ENCODE results near the gene AKR1C4.
"Not testable (repeated sequence)": the region's sequence is repeated elsewhere in the genome, so short reads cannot be mapped to it uniquely, and the experiment has no call there.

AKR1C4 gene

DNA sequence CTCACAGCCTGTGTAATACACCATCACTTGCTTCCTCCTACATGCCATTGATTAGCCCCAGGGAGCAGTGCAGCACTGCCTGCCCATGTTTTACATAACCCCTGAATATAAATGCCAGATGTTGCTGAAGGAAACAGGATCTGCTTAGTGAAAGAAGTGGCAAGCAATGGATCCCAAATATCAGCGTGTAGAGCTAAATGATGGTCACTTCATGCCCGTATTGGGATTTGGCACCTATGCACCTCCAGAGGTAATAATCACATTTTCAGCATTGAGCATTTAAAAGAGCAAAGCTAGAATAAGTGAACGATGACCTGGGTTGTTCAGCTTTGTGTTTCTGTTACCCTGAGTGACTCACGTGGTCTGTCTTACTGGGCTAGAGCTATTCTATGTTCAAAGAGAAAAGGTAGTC, at the start of gene AKR1C4:
TSS of gene AKR1C4 (plus strand) at position 136 of the 412 bp plus-strand sequence. CDS start at position 167, 31 bp downstream.
- in situ Hi-C loops (cut with MboI; ENCODE audit: low sequenced_read_pairs) = no loop called here

DNA sequence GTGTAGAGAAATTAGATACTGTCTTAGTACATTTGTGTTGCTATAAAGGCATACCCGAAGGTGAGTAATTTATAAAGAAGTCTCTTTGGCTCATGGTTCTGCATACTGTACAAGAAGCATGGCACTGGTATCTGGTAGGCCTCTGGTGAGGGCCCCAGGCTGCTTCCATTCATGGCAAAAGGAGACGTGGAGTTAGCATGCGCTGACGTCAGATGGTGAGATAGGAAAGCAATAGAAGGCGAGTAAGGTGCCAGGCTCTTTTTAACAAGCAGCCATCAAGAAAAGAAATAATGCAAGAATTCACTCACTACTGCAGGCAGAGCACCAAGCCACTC, 49.8 kb upstream of the AKR1C4 start:
- in situ Hi-C loops (cut with MboI; ENCODE audit: low sequenced_read_pairs) = no loop called here

DNA sequence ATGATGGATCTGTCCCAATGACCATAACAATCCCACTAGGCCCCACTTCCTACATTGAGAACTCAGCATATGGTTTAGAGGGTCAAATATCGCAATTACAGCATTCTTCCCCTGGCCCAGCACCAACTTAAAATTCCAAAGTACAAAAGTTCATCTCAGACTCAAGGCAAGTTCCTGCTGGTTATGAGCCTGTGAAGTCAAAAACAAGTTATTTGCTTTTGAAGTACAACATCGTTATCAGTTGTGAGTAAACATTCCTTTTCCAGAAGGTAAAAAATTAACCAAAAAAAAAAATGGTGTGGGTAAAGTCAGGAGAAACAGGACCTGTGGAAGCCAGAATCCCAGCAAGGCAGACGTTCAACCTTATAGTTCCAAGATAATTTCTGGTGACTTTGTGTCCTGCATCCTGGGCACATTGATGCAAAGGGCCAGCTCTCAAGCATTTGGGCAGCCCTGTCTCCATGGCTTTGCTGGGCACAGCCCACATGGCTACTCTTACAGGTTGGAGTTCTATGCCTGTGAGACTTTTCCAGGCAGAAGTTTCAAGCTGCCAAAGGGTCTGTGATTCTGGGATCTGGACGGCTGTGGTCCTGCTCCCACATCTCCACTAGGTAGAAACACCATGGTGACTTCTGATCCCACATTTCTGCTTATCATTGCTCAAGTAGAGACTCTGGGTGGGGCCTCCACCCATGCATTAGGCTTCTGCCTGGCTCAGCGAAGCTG, 49.2 kb upstream of the AKR1C4 start:
- in situ Hi-C loops (cut with MboI; ENCODE audit: low sequenced_read_pairs) = no loop called here

DNA sequence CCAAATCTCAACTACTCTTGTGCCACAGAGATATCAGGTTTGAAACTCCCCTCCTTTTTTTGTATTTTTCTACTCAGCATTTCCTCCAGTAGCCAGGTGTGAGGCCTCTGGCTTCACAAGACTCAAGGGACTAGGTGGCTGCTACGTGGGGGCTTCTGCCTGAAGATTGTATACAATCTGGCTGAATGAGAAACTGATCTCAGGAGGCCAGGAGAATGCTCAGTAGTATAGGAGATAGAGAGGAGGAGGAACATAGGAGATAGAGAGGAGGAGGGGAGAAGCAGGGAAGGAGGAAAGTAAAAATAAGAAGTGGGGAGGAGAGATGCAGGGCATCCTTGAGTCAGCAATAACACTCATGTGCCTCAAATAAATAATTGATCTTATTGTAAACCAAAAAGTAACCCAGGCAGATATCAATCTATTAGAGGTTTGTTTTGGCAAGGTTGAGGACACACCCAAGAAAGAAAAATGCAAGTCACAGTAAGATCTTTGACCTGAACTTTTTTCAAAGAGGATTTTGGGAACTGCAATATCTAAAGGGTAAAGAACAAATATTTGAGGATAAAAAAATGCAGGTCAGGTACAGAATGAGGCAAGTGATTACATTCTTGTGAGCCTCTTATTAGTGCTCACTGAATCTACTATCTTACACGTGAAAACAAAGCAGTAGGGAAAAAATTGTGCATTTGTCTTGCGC, 48.5 kb upstream of the AKR1C4 start:
- in situ Hi-C loops (cut with MboI; ENCODE audit: low sequenced_read_pairs) = no loop called here

DNA sequence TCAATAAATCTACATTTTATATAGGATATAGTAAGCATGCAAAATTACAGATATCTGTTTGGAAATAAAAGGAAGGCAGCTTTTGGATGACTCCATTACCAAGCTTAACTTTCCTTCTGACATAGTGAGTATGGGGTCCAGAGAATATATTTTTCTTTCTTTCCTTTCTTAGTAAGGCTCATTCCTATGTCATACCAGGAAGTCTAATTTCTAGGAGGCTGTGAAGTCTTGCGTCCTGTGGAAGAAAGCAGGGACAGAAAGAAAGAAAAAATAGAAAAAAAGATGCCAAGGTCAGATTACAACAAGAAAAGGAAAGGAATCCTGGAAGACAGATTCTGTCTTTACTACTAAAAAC, 48.0 kb upstream of the AKR1C4 start:
- in situ Hi-C loops (cut with MboI; ENCODE audit: low sequenced_read_pairs) = no loop called here

DNA sequence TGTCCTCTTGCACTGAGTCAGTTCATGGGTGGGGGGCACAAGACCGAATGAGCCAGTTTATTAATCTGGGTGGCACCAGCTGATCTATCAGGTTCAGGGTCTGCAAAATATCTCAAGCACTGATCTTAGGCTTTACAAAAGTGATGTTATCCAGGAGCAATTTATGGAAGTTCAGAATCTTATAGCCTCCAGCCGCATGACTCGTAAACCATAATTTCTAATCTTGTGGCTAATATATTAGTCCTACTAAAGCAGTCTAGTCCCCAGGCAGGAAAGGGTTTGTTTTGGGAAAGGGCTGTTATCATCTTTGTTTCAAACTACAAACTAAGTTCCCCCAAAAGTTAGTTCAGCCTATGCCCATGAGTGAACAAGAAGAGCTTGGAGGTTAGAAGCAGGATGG, 45.6 kb upstream of the AKR1C4 start:
- in situ Hi-C loops (cut with MboI; ENCODE audit: low sequenced_read_pairs) = no loop called here

DNA sequence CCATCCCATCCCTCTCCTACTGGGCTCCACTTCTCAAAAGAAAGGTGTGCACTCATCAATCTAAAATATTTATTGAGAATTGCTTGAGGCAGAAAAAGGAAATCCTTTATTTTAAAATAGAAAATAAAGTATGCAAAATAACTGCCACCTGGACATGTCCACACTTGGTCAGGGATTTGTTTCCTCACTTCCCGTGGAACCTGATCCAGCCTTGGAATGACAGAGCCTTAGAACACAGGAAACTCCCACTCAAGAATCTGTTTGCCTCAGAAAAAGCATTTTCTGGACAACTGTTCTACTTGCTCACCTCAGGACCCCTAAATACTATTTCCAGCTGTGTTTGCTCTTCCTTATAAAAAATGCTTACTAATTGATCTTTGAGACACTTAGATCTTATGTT, 40.7 kb upstream of the AKR1C4 start:
- in situ Hi-C loops (cut with MboI; ENCODE audit: low sequenced_read_pairs) = no loop called here

DNA sequence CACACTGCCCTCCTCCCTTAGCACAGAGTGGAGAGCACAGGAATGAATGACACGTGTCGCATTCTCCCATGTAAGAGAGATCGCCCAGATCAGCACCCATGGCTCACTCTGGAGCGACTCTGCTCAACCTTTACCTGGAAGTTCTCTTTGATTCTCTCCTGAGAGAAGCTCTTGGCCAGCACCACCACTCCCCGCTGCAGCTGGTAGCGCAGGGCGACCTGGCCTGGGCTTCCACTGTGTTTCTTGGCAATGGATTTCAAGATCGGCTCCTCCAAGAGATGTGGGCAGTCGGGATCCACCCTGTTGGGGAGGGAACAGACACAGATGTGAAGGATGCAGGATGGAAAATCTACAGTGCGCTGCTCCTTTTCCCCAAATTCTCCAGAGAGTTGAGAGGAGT, 39.1 kb upstream of the AKR1C4 start:
- in situ Hi-C loops (cut with MboI; ENCODE audit: low sequenced_read_pairs) = no loop called here

DNA sequence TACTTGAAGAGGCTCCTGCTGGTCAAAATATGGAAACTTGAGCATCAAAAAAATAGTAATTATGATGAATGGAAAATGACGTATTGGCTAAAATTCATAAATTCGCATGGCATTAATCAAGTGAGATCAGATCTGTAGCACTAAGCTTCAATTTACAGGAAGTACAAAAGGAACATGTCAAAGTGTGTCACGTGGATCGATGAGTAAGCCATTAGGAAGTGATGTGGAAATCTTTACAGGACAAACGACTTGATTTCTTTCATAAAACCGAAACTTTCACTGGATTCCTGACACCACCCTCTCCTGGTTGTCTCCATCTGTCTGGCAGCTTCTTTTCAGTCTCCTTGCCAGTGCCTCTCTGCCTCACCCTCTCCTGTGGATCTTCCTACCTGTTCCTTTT, 37.5 kb upstream of the AKR1C4 start:
- in situ Hi-C loops (cut with MboI; ENCODE audit: low sequenced_read_pairs) = no loop called here

DNA sequence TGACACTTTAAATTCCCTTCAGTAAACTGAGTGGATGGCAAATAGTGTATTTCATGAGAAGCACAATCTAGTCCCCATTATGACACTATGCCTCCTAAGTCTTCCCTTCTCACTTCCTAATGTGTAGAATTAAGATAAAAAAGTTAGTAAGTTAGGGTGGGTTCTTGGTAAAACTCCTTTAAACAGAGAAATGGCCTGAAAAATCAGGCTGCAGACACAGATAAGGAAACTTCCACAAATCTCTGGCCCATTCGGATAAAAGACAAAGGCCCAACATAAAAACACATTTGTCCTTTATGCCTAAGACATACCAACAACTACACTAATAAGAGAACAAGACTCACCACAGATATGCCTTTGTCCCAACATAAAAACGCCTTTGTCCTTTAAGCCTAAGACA, 33.1 kb upstream of the AKR1C4 start:
- in situ Hi-C loops (cut with MboI; ENCODE audit: low sequenced_read_pairs) = no loop called here

DNA sequence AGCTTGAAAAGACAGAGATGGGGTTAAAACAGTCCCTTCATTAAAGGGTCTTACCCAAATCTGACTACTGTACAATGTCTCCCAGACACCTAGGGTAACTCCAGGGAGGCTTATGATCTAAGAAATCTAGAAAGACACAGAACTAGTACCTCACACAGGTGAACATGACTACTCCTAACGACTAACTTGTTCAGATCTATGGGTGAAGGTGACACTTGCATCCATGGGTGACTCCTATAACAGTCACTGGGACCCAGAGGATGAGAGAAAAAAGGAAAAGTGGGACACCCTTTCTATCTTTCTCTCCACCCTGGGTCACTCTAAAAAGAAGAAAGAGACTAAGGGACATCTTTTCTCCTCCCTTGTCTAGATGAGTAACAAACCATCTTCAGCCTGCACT, 30.9 kb upstream of the AKR1C4 start:
- in situ Hi-C loops (cut with MboI; ENCODE audit: low sequenced_read_pairs) = no loop called here

DNA sequence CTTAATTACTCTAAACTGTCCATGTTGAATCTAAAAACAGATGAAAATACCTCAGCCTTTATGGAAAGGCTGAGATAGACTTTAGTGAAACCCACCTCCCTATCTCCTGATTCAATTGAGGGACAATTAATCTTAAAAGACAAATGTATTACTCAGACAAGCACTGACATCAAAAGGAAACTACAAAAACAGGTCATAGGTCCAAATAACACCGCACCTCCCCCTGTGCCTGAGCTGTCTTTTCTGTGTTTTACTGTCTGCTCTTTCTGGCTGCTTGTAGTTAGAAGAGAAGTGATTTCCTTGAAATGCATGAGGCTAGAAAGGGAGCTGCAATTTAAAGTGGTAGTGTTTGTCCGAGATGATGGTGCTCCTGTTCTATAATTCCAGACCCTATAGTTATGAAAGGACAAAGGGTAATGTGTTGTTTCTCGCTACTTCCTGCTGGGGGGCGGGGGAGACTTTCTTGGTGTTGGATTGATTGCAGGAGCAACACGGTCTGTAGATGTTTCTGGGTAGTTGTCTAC, 27.7 kb upstream of the AKR1C4 start:
- in situ Hi-C loops (cut with MboI; ENCODE audit: low sequenced_read_pairs) = no loop called here

DNA sequence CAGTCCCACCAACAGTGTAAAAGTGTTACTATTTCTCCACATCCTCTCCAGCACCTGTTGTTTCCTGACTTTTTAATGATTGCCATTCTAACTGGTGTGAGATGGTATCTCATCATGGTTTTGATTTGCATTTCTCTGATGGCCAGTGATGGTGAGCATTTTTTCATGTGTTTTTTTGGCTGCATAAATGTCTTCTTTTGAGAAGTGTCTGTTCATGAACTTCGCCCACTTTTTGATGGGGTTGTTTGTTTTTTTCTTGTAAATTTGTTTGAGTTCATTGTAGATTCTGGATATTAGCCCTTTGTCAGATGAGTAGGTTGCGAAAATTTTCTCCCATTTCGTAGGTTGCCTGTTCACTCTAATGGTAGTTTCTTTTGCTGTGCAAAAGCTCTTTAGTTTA, 21.1 kb upstream of the AKR1C4 start:
- in situ Hi-C loops (cut with MboI; ENCODE audit: low sequenced_read_pairs) = not testable (repeated sequence)

DNA sequence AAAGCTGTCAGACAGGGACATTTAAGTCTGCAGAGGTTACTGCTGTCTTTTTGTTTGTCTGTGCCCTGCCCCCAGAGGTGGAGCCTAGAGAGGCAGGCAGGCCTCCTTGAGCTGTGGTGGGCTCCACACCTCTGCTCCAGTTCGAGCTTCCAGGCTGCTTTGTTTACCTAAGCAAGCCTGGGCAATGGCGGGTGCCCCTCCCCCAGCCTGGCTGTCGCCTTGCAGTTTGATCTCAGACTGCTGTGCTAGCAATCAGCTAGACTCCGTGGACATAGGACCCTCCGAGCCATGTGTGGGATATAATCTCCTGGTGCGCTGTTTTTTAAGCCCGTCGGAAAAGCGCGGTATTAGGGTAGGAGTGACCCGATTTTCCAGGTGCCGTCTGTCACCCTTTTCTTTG, 16.1 kb upstream of the AKR1C4 start:
- in situ Hi-C loops (cut with MboI; ENCODE audit: low sequenced_read_pairs) = not testable (repeated sequence)

DNA sequence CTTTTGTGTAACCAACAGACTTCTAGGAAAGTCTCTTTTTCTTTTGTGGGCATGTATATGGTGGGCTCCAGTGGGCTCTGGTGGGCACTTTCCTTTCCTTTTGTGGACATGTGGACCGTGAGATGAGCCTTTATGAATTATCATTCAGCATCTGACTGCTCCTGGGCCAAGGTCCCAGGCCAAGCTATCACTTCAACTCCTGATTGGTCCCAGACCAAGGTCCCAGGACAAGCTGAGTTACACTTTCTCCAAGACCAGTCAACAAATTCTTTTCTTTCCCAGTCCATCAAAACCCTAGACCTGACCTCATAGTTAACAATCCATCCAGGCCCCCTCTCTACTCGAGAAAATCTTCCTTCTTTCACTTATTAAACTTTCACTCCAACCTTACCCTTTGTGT, 12.7 kb upstream of the AKR1C4 start:
- in situ Hi-C loops (cut with MboI; ENCODE audit: low sequenced_read_pairs) = no loop called here

DNA sequence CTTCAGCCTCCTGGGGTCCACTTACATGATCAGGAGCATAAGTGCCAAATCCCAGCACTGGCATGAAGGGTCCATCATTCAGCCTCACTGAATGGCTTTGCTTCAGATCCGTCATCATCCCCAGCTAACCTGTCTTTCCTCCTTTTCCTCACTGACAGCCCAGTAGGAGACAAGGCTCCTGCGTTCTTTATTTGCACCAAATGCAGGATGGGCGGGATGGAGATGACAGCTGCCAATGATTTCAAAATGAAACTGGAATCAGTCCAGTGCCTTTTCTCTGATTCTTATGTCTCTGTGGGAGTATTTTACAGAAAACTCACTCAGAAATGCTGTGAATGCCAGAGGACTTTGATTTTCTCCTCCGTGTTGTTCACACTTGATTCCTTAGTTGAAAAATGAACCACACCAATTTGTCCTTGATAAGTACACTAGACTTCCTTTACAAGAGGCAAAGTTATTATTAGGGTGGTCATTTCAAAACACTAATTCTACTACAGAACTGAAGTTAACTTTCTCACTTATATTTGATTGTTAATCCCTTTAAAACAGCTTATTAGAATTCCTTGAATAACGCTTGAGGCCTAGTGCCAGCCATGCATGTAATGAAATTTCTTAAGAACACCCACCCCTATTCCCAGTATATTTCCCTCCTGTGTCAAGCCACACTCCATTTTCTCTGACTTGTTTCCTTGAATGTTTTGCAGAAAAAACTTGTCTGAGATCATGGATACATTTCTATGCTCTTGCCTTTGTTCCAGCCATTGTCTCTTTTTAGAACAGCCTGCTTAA, 11.5 kb upstream of the AKR1C4 start, which contains the start of gene AKR1C8:
TSS of gene AKR1C8 (minus strand) at position 164 of the 789 bp plus-strand sequence. CDS start at position 118, 46 bp downstream.
- in situ Hi-C loops (cut with MboI; ENCODE audit: low sequenced_read_pairs) = no loop called here

DNA sequence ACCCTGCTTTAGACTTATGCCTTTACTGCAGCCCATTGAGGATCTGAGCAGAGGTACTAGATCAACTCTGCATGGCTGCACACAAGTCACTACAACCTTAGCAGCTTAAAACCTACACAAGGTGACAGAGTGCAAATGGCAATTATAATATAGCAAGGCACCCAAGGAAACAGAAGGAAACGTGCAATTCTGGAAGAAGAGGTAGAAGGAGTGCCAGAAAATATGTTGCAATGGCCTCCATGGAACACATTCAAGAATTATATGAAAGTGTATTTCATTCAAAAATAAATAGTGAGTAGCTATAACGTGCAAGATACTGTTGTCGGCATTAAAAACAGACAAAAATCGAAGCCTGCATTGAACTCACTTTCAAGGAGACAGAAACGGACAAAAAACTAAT, 8.8 kb upstream of the AKR1C4 start:
- in situ Hi-C loops (cut with MboI; ENCODE audit: low sequenced_read_pairs) = no loop called here

DNA sequence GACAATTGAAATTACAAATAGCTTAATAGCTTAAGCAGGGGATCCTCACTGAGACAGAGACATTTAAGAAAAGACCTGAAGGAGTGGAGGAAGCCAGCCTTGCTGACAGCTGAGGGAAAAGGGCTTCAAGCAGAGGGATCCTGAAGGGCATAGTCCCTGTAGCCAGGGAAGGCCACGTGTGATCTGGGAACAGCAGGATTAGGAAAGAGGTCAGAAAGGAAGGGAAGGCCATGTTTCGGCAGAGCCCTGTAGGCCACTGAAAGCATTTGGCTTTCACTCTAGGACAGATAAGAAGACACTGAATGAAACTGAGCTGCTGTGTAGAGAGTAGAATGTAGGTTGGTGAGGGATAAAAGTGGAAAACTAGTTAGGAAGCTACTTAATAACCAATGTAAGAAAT, 8.3 kb upstream of the AKR1C4 start:
- in situ Hi-C loops (cut with MboI; ENCODE audit: low sequenced_read_pairs) = no loop called here

DNA sequence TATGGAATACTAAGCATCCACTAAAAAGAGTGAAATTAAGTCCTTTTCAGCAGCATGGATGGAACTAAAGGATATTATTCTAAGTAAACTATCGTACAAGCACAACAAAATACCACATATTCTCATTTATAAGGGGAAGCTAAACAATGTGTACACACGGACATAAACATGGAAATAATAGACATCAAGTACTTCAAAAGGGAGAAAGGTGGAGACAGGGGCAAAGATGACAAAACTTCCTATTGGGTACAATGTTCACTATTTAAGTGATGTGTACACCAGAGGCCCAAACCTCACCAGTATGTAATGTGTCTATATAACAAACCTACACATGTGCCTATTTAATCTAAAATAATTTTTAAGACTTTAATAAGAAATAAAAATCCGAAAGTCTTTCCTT, 2.2 kb upstream of the AKR1C4 start:
- in situ Hi-C loops (cut with MboI; ENCODE audit: low sequenced_read_pairs) = no loop called here

DNA sequence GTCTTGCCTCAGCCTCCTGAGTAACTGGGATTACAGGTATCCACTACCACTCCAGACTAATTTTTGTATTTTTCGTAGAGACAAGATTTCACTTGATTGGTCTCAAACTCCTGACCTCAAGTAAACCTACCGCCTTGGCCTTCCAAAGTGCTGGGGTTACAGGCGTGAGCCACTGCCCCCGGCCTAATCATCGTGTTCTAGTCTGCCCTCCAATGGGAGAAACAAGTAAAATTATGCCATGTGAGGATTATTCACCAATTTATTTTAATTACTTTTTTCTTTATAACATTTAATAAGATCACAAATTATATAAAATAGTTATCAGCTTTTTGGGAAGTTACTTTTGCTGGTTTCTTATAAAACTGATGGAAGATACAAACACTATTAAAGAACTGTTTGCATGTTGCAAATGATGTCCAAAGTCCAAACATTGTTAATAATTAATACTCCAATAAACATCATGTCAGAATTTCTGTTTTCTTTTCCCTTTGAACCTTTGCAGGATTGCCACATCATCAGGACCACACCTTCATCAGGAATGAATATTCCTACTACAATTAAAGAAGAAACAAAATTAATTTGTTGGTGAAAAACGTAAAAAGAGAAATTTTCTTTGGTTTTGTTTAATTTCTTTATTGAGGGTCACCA, 786 bp upstream of the AKR1C4 start:
- in situ Hi-C loops (cut with MboI; ENCODE audit: low sequenced_read_pairs) = no loop called here

DNA sequence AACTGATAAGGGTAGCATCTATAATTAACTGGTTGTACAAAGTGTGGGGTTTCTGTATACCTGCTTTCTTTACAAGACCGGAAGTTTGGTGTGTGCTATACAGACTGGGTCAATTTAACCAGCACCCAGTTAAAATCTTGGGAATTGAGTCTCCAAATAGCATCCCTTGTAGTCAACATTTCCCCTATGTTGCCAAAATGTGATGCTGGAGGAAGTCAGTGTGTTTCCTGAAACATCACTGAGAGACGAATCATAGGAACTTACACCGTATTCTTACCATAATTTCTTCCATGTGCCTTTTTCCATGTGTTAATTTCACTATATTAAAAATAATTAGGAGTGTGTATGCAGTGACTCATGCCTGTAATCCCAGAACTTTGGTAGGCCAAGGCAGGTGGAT, 1.7 kb downstream of the AKR1C4 start:
- in situ Hi-C loops (cut with MboI; ENCODE audit: low sequenced_read_pairs) = no loop called here

All from HL-60/S4 treated with phorbol 12-myristate 13-acetate at 8.2 ng/mL for 4 days and 3 days (cell line).